Measurements from ENCODE around the gene SLC9A5. TPM values are rescaled to one million over a fixed set of nuclear protein-coding genes. Genes with fewer than 3 reads are reported as not detected.
A peak's percentile ranks its signal among the peaks of the same experiment; 100 is the strongest.

The SLC9A5 gene
- polyA plus RNA-seq, 2 of the 4 experiments (the other 2 are of a cell fraction) = 0.83 to 2.5 TPM

DNA sequence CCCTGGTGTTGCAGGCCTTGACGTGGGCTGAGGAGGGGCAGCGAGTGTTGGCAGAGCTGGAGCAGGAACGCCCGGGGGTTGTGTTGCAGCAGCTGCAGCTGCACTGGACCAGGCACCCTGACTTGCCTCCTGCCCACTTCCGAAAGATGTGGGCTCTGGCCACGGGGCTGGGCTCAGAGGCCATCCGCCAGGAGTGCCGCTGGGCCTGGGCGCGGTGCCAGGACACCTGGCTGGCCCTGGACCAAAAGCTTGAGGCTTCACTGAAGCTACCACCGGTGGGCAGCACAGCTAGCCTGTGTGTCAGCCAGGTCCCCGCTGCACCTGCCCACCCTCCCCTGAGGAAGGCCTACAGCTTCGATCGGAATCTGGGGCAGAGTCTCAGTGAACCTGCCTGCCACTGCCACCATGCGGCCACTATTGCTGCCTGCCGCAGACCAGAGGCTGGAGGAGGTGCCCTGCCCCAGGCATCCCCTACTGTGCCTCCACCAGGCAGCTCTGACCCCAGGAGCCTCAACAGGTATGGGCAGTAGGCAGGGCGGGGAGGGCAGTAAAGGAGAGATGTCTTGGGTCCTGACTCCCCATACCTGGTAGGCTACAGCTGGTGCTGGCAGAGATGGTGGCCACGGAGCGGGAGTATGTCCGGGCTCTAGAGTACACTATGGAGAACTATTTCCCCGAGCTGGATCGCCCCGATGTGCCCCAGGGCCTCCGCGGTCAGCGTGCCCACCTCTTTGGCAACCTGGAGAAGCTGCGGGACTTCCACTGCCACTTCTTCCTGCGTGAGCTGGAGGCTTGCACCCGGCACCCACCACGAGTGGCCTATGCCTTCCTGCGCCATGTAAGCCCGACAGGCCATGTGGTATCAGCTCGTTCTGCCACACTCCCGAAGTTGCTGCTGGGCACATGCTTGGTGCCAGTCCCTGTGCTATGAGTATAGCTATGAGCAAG lies 36.2 kb downstream of the SLC9A5 start (continued):
- TF ChIP-seq, protein P1, sequence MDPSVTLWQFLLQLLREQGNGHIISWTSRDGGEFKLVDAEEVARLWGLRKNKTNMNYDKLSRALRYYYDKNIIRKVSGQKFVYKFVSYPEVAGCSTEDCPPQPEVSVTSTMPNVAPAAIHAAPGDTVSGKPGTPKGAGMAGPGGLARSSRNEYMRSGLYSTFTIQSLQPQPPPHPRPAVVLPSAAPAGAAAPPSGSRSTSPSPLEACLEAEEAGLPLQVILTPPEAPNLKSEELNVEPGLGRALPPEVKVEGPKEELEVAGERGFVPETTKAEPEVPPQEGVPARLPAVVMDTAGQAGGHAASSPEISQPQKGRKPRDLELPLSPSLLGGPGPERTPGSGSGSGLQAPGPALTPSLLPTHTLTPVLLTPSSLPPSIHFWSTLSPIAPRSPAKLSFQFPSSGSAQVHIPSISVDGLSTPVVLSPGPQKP (IDR thresholded peaks at IDR 0.05; ENCODE audit: low read depth, low read length) = no peak
- TF ChIP-seq SMC3 (IDR thresholded peaks at IDR 0.05) (peak; percentile 44; the same call in 2 of the 3 replicates), EP300 (IDR thresholded peaks at IDR 0.05) (no peak), NFE2L2 (conservative IDR thresholded peaks at IDR 0.05; ENCODE audit: low read length) (no peak), BHLHE40 (IDR thresholded peaks at IDR 0.05; ENCODE audit: low read depth, low read length) (no peak), CBX8 (IDR thresholded peaks at IDR 0.05) (no peak), HEYL (CRISPR knock-in tag; IDR thresholded peaks at IDR 0.05) (no peak), HOXB5 (CRISPR knock-in tag; IDR thresholded peaks at IDR 0.05) (no peak), TFCP2L1 (CRISPR knock-in tag; IDR thresholded peaks at IDR 0.05) (no peak)
- TF ChIP-seq, protein P2, sequence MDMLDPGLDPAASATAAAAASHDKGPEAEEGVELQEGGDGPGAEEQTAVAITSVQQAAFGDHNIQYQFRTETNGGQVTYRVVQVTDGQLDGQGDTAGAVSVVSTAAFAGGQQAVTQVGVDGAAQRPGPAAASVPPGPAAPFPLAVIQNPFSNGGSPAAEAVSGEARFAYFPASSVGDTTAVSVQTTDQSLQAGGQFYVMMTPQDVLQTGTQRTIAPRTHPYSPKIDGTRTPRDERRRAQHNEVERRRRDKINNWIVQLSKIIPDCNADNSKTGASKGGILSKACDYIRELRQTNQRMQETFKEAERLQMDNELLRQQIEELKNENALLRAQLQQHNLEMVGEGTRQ (IDR thresholded peaks at IDR 0.05) = no peak
- TF ChIP-seq, protein P3, sequence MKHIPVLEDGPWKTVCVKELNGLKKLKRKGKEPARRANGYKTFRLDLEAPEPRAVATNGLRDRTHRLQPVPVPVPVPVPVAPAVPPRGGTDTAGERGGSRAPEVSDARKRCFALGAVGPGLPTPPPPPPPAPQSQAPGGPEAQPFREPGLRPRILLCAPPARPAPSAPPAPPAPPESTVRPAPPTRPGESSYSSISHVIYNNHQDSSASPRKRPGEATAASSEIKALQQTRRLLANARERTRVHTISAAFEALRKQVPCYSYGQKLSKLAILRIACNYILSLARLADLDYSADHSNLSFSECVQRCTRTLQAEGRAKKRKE (CRISPR knock-in tag; IDR thresholded peaks at IDR 0.05; ENCODE audit: low read depth) = no peak

DNA sequence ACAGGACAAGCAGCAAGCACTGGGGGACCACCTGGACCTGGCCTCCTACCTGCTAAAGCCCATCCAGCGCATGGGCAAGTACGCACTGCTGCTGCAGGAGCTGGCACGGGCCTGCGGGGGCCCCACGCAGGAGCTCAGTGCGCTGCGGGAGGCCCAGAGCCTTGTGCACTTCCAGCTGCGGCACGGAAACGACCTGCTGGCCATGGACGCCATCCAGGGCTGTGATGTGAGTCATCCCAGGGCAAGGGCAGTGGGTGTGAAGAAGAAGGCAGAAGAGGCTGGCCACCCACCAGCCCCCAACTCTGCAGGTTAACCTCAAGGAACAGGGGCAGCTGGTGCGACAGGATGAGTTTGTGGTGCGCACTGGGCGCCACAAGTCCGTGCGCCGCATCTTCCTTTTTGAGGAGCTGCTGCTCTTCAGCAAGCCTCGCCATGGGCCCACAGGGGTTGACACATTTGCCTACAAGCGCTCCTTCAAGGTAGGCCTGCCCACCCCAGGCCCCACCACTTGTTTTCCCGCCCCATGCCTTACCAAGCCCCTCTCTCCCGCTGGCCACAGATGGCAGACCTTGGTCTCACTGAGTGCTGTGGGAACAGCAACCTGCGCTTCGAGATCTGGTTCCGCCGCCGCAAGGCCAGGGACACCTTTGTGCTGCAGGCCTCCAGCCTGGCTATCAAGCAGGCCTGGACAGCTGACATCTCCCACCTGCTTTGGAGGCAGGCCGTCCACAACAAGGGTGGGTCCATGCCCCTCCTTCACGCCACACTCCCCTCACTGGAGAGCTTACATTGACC lies 37.9 kb downstream of the SLC9A5 start:
- Histone ChIP-seq H3K4me1 (peaks cover 15% of the 10 kb centered on the region; the same call in 2 of the 3 replicates), H3K4me2 (no peak overlapping the region), H3K27ac (no peak overlapping the region), H3K9me3 (no peaks in the 10 kb centered on the region), H3K4me3 (no peak overlapping the region)
- ChIA-PET CTCF (interaction anchor here (0.5 to 5.4 kb wide), 14 partner anchors 10 to 391 kb away, joined by 3 to 36 read pairs (median 6); partner anchors contain the start of genes FHOD1, KCTD19, LRRC36 and ZDHHC1), POLR2A (interaction anchor here (0.5 kb wide), 1 partner anchor 112 kb away, joined by 3 read pairs; no protein-coding TSS in a partner anchor)
- ATAC-seq (no peak), FAIRE-seq (no peak), DNase-seq (ENCODE audit: low read depth in 1 of 2, low spot score in 1 of 2) (no peak)
- TF ChIP-seq CHD2 (IDR thresholded peaks at IDR 0.05; ENCODE audit: low read length, partially characterized antibody) = no peak
- TF ChIP-seq MYC (IDR thresholded peaks at IDR 0.05; ENCODE audit: borderline replicate concordance, low read length) = no peak
- TF ChIP-seq RFX5 (IDR thresholded peaks at IDR 0.05) = no peak
- TF ChIP-seq, protein P3 (CRISPR knock-in tag; IDR thresholded peaks at IDR 0.05; ENCODE audit: low read depth) = no peak
- no peak for TF ChIP-seq HDAC2 (IDR thresholded peaks at IDR 0.05)
- no peak for TF ChIP-seq MAZ (IDR thresholded peaks at IDR 0.05; ENCODE audit: borderline replicate concordance, low read depth, low read length)
- TF ChIP-seq FOXS1 (CRISPR knock-in tag; IDR thresholded peaks at IDR 0.05) = no peak
- no peak for TF ChIP-seq ZC3H11A (IDR thresholded peaks at IDR 0.05)
- no peak for TF ChIP-seq NFE2L2 (conservative IDR thresholded peaks at IDR 0.05; ENCODE audit: low read length)
- no peak for TF ChIP-seq ZSCAN20 (CRISPR knock-in tag; IDR thresholded peaks at IDR 0.05)
- no peak for TF ChIP-seq NR3C1 (IDR thresholded peaks at IDR 0.05)
- no peak for TF ChIP-seq RNF2 (IDR thresholded peaks at IDR 0.05; ENCODE audit: borderline replicate concordance, low read depth)
- TF ChIP-seq HOXB5 (CRISPR knock-in tag; IDR thresholded peaks at IDR 0.05) = no peak
- TF ChIP-seq KDM5A (IDR thresholded peaks at IDR 0.05) = no peak
- no peak for TF ChIP-seq POLR2A (IDR thresholded peaks at IDR 0.05; ENCODE audit: low read length)
- no peak for TF ChIP-seq TP53 (CRISPR knock-in tag; IDR thresholded peaks at IDR 0.05)
- no peak for TF ChIP-seq FOSB (CRISPR knock-in tag; IDR thresholded peaks at IDR 0.05)
- TF ChIP-seq, protein P1 (IDR thresholded peaks at IDR 0.05; ENCODE audit: low read depth, low read length) = no peak
- no peak for TF ChIP-seq EHMT2 (IDR thresholded peaks at IDR 0.05; ENCODE audit: low read depth)
- TF ChIP-seq HOXB13 (CRISPR knock-in tag; IDR thresholded peaks at IDR 0.05; ENCODE audit: low read depth) = no peak
- WGBS (ENCODE audit: missing lambda C conversion rate) = 89% methylated on average over 26 of the region's 28 CpGs
